Mesodermal cell (in vitro differentiated cells): ENCODE results near the gene KIF4A.
"Not testable (repeated sequence)": the region's sequence is repeated elsewhere in the genome, so short reads cannot be mapped to it uniquely, and the experiment has no call there.

Experiments used
- H3K27ac ChIP-seq: 2 replicates; pipeline ENCODE4 v1.7.0; 2013; ENCODE audit warnings: mild to moderate bottlenecking, low read depth, low read length, moderate library complexity; ENCODE audit not compliant: severe bottlenecking
- H3K36me3 ChIP-seq: 2 replicates; pipeline ENCODE4 v1.7.1; 2013; ENCODE audit warnings: mild to moderate bottlenecking, low read length, moderate library complexity; ENCODE audit not compliant: control insufficient read depth, insufficient read depth
- H3K4me1 ChIP-seq: one replicate; pipeline ENCODE4 v1.7.1; 2013; ENCODE audit warnings: mild to moderate bottlenecking, low read length; ENCODE audit not compliant: insufficient read depth, control insufficient read depth, poor library complexity, severe bottlenecking
- H3K4me3 ChIP-seq: 2 replicates; pipeline ENCODE4 v1.7.0; 2013; ENCODE audit warnings: low read length, control low read depth, mild to moderate bottlenecking; ENCODE audit not compliant: insufficient read depth, poor library complexity, severe bottlenecking; ENCODE audit errors: extremely low read depth
- H3K9me3 ChIP-seq: 2 replicates; pipeline ENCODE4 v1.7.1; 2013; ENCODE audit warnings: mild to moderate bottlenecking, low read length, moderate library complexity; ENCODE audit not compliant: control insufficient read depth
- WGBS, 2 experiments: methylation state at CpG; one replicate each; pipeline ENCODE4 v1.1.5; 2013; ENCODE audit warnings: missing lambda C conversion rate in 2 of 2; ENCODE audit not compliant: insufficient coverage in 2 of 2; 5-methylcytosine and 5-hydroxymethylcytosine counted together

The KIF4A gene

GRCh38 chrX:70255452-70255851 lies 34.5 kb upstream of the KIF4A start:
- H3K36me3 ChIP-seq = no peaks in the 10 kb centered on the region
- H3K9me3 ChIP-seq = no peaks in the 10 kb centered on the region
- H3K27ac ChIP-seq = no peak overlapping the region
- no CpG with 5 or more reads among the region's 2 CpGs for WGBS, 2 experiments
- no peaks in the 10 kb centered on the region for H3K4me1 ChIP-seq
- H3K4me3 ChIP-seq = no peak overlapping the region

GRCh38 chrX:70257423-70258288 lies 32.2 kb upstream of the KIF4A start:
- no peak overlapping the region for H3K27ac ChIP-seq
- H3K9me3 ChIP-seq = no peaks in the 10 kb centered on the region
- 100% methylated on average over 1 of the region's 5 CpGs; no CpG with 5 or more reads in 1 of the 2 experiments for WGBS, 2 experiments
- no peaks in the 10 kb centered on the region for H3K36me3 ChIP-seq
- H3K4me1 ChIP-seq = no peaks in the 10 kb centered on the region
- H3K4me3 ChIP-seq = no peak overlapping the region

- Histone ChIP-seq H3K27ac (no peak within 1 kb of the TSS), H3K4me3 (no peak within 1 kb of the TSS)
- WGBS, 2 experiments = 100% methylated on average over 1 of the region's 4 CpGs; no CpG with 5 or more reads in 1 of the 2 experiments
Measured at GRCh38 chrX:70260104-70260503, 29.8 kb upstream of the KIF4A start, which contains the start of gene P2RY4. TSS of gene P2RY4 (minus strand) at chrX:70260204. CDS start at chrX:70259624, 580 bp downstream.

GRCh38 chrX:70262952-70263567 lies 26.8 kb upstream of the KIF4A start:
- 2 to 7% methylated on average over 3 to 7 of the region's 7 CpGs for WGBS, 2 experiments
- H3K27ac ChIP-seq = no peak overlapping the region
- no peak overlapping the region for H3K4me3 ChIP-seq
- H3K9me3 ChIP-seq = no peaks in the 10 kb centered on the region
- no peaks in the 10 kb centered on the region for H3K36me3 ChIP-seq
- no peaks in the 10 kb centered on the region for H3K4me1 ChIP-seq

More at GRCh38 chrX:70260104-70260503, 29.8 kb upstream of the KIF4A start, which contains the start of gene P2RY4:
- Histone ChIP-seq H3K36me3 (no peaks in the 10 kb centered on the region), H3K9me3 (no peaks in the 10 kb centered on the region), H3K4me1 (no peaks in the 10 kb centered on the region)

GRCh38 chrX:70264784-70265183 lies 25.1 kb upstream of the KIF4A start:
- no peaks in the 10 kb centered on the region for H3K4me1 ChIP-seq
- no peaks in the 10 kb centered on the region for H3K9me3 ChIP-seq
- no peak overlapping the region for H3K4me3 ChIP-seq
- H3K36me3 ChIP-seq = no peaks in the 10 kb centered on the region
- 56% methylated on average over 3 of the region's 3 CpGs; no CpG with 5 or more reads in 1 of the 2 experiments for WGBS, 2 experiments
- no peak overlapping the region for H3K27ac ChIP-seq

GRCh38 chrX:70268034-70268433 lies 21.9 kb upstream of the KIF4A start, which contains the start of gene ARR3:
TSS of gene ARR3 (plus strand) at chrX:70268334. CDS start at chrX:70269386, 1,052 bp downstream.
- H3K27ac ChIP-seq = no peak within 1 kb of the TSS
- H3K9me3 ChIP-seq = no peaks in the 10 kb centered on the region

GRCh38 chrX:70274029-70274428 lies 15.9 kb upstream of the KIF4A start:
- H3K27ac ChIP-seq, H3K36me3 ChIP-seq, H3K4me3 ChIP-seq, H3K4me1 ChIP-seq, H3K9me3 ChIP-seq: not testable (repeated sequence)
- WGBS, 2 experiments = 93 to 100% methylated on average over 1 to 2 of the region's 7 CpGs

More at GRCh38 chrX:70268034-70268433, 21.9 kb upstream of the KIF4A start, which contains the start of gene ARR3:
- H3K4me3 ChIP-seq = no peak within 1 kb of the TSS
- H3K4me1 ChIP-seq = no peaks in the 10 kb centered on the region
- H3K36me3 ChIP-seq = no peaks in the 10 kb centered on the region

- no peaks in the 10 kb centered on the region for H3K4me1 ChIP-seq
- no peak overlapping the region for H3K27ac ChIP-seq
- H3K4me3 ChIP-seq = no peak overlapping the region
- H3K9me3 ChIP-seq = no peaks in the 10 kb centered on the region
- no CpG with 5 or more reads among the region's 3 CpGs for WGBS, 2 experiments
- no peaks in the 10 kb centered on the region for H3K36me3 ChIP-seq
Measured at GRCh38 chrX:70279081-70279480, 10.8 kb upstream of the KIF4A start.

- H3K27ac ChIP-seq = no peak overlapping the region
- H3K4me3 ChIP-seq = no peak overlapping the region
- WGBS, 2 experiments = 94% methylated on average over 2 of the region's 3 CpGs; no CpG with 5 or more reads in 1 of the 2 experiments
- H3K36me3 ChIP-seq = no peaks in the 10 kb centered on the region
- H3K4me1 ChIP-seq = no peaks in the 10 kb centered on the region
- no peaks in the 10 kb centered on the region for H3K9me3 ChIP-seq
Measured at GRCh38 chrX:70280573-70280972, 9.3 kb upstream of the KIF4A start.

- Histone ChIP-seq H3K27ac (no peak within 1 kb of the TSS), H3K4me1 (no peaks in the 10 kb centered on the region), H3K36me3 (peaks cover 12% of the 10 kb centered on the region), H3K4me3 (no peak within 1 kb of the TSS), H3K9me3 (no peaks in the 10 kb centered on the region)
- WGBS, 2 experiments = 90 to 99% methylated on average over 2 to 16 of the region's 21 CpGs
Measured at GRCh38 chrX:70281951-70282350, 8.0 kb upstream of the KIF4A start, which contains the start of gene RAB41. TSS of gene RAB41 (plus strand) at chrX:70282172. CDS start at chrX:70282218, 46 bp downstream.
